HG03378 (cell line): ENCODE data around the gene PMIS2.
"Not testable (repeated sequence)": the region's sequence is repeated elsewhere in the genome, so short reads cannot be mapped to it uniquely, and the experiment has no call there.

Source experiments
- ATAC-seq: cut with Tn5 transposase; IDR thresholded peaks from one replicate; pipeline ENCODE4 v1.9.1; 2021; ENCODE audit warnings: mild to moderate bottlenecking, moderate library complexity; ENCODE audit not compliant: unreplicated experiment

Gene PMIS2

GRCh38 chr19:35587321-35587720 is 1.3 kb downstream of the PMIS2 start:
- ATAC-seq: no peak

- ATAC-seq: no peak
Observed at GRCh38 chr19:35590875-35591274, 4.9 kb downstream of the PMIS2 start.

GRCh38 chr19:35592226-35592625 is 6.3 kb downstream of the PMIS2 start:
- no peak for ATAC-seq

- ATAC-seq: not testable (repeated sequence)
Observed at GRCh38 chr19:35595026-35595425, 9.1 kb downstream of the PMIS2 start.

- no peak for ATAC-seq
Observed at GRCh38 chr19:35595928-35596327, 10.0 kb downstream of the PMIS2 start.

GRCh38 chr19:35596366-35596999 is 10.5 kb downstream of the PMIS2 start:
- peak; percentile 62 for ATAC-seq

- no peak for ATAC-seq
Observed at GRCh38 chr19:35601971-35602370, 16.0 kb downstream of the PMIS2 start.

GRCh38 chr19:35604436-35604835 is 18.5 kb downstream of the PMIS2 start:
- not testable (repeated sequence) for ATAC-seq

GRCh38 chr19:35607170-35607569 is 21.2 kb downstream of the PMIS2 start:
- ATAC-seq: not testable (repeated sequence)

GRCh38 chr19:35607661-35608060 is 21.7 kb downstream of the PMIS2 start:
- no peak for ATAC-seq

GRCh38 chr19:35608251-35608650 is 22.3 kb downstream of the PMIS2 start:
- no peak for ATAC-seq

GRCh38 chr19:35609851-35610353 is 23.9 kb downstream of the PMIS2 start:
- no peak for ATAC-seq

GRCh38 chr19:35612224-35612558 is 26.2 kb downstream of the PMIS2 start:
- ATAC-seq: no peak

- ATAC-seq: peak; percentile 65
Observed at GRCh38 chr19:35612559-35613321, 26.8 kb downstream of the PMIS2 start, which contains the start of gene HAUS5. TSS of gene HAUS5 (plus strand) at chr19:35612735. CDS start at chr19:35612795, 60 bp downstream.

GRCh38 chr19:35613574-35613973 is 27.6 kb downstream of the PMIS2 start:
- ATAC-seq: no peak

GRCh38 chr19:35615036-35615435 is 29.1 kb downstream of the PMIS2 start:
- ATAC-seq: no peak

- no peak for ATAC-seq
Observed at GRCh38 chr19:35618857-35619256, 32.9 kb downstream of the PMIS2 start.

- ATAC-seq: no peak
Observed at GRCh38 chr19:35619290-35619923, 33.4 kb downstream of the PMIS2 start.

GRCh38 chr19:35620001-35620400 is 34.0 kb downstream of the PMIS2 start:
- no peak for ATAC-seq

- ATAC-seq: no peak
Observed at GRCh38 chr19:35621708-35622107, 35.7 kb downstream of the PMIS2 start.

- ATAC-seq: no peak
Observed at GRCh38 chr19:35622750-35623149, 36.8 kb downstream of the PMIS2 start.
